Endothelial cell of umbilical vein (primary cell): ENCODE data around the gene CLCA4. TPM values are rescaled to one million over a fixed set of nuclear protein-coding genes. Genes with fewer than 3 reads are reported as not detected.

Source experiments
- BruUV-seq: library from RNA; stranded (reverse); fragments of 400-500 nt; replicated peaks from 2 replicates; lab custom pipeline; 2021; lab: Mats Ljungman, UMichigan
- CTCF ChIA-PET: fragments of 300-600, 350-600 bp; sonication (Branson Sonifier 250); formaldehyde crosslinking; loops from one replicate; lab custom pipeline; 2021; ENCODE audit warnings: antibody characterized with exemption, inconsistent platforms; lab: Charles Lee
- POLR2A ChIA-PET: fragments of 300-600, 350-600 bp; sonication (Branson Sonifier 250); formaldehyde crosslinking; loops from one replicate; lab custom pipeline; 2021; ENCODE audit warnings: antibody characterized with exemption, inconsistent platforms; lab: Charles Lee
- DNase-seq: peaks from one replicate; pipeline ENCODE4 v3.0.0-alpha.2; 2011; ENCODE audit warnings: low read depth, low spot score
- FAIRE-seq: peaks from 2 replicates; lab custom pipeline; 2011; peaks lifted over from hg19 to GRCh38; lab: Jason Lieb, UNC
- H2AFZ ChIP-seq: 2 replicates; pipeline ENCODE4 v1.6.0; 2012; ENCODE audit warnings: low read depth, low read length, control low read depth, inconsistent platforms
- H3K27ac ChIP-seq: 2 replicates; pipeline ENCODE4 v1.5.1; 2011; ENCODE audit warnings: low read depth, mild to moderate bottlenecking, control low read depth, low read length, moderate library complexity; ENCODE audit not compliant: insufficient read depth
- H3K27me3 ChIP-seq, 2 experiments: 2 replicates each; pipeline versions ENCODE4 v1.6.0 to v1.6.1; 2011; ENCODE audit warnings: low read length in 2 of 2, mixed read lengths in 1 of 2; ENCODE audit not compliant: control insufficient read depth in 2 of 2, insufficient read depth in 2 of 2
- H3K36me3 ChIP-seq, 2 experiments: 2 replicates in 1 of 2; 3 replicates in 1 of 2; pipeline ENCODE4 v1.5.1; 2011; ENCODE audit warnings: low read length in 2 of 2, mild to moderate bottlenecking in 1 of 2, moderate library complexity in 1 of 2; ENCODE audit not compliant: control insufficient read depth in 2 of 2, insufficient read depth in 2 of 2; ENCODE audit errors: extremely low read depth in 1 of 2
- H3K4me1 ChIP-seq: 3 replicates; pipeline ENCODE4 v1.5.1; 2011; ENCODE audit warnings: mild to moderate bottlenecking, low read length; ENCODE audit not compliant: control insufficient read depth, insufficient read depth; ENCODE audit errors: extremely low read depth
- H3K4me2 ChIP-seq: 2 replicates; pipeline ENCODE4 v1.6.1; 2011; ENCODE audit warnings: low read length, control low read depth, mixed read lengths; ENCODE audit not compliant: insufficient read depth
- H3K4me3 ChIP-seq, 3 experiments: fragments of 200-600 bp in 1 of 3; sonication (generic), shearing (Covaris generic) in 1 of 3; replicated peaks in 1 of 3; 2 replicates each; pipeline ENCODE4 v1.5.1; 2011 to 2016; ENCODE audit warnings: control low read depth in 3 of 3, low read length in 3 of 3, mild to moderate bottlenecking in 2 of 3, inconsistent platforms in 1 of 3, low read depth in 1 of 3, moderate library complexity in 1 of 3; ENCODE audit not compliant: insufficient read depth in 1 of 3
- H3K79me2 ChIP-seq: 2 replicates; pipeline ENCODE4 v1.6.0; 2012; ENCODE audit warnings: low read length, inconsistent platforms; ENCODE audit not compliant: control insufficient read depth, insufficient read depth
- H3K9ac ChIP-seq: replicated peaks from 2 replicates; pipeline ENCODE3; 2011; ENCODE audit warnings: low read length, control low read depth; ENCODE audit not compliant: insufficient read depth; ENCODE audit errors: extremely low read depth
- H3K9me1 ChIP-seq: replicated peaks from 3 replicates; pipeline ENCODE4 v1.6.0; 2011; ENCODE audit warnings: mild to moderate bottlenecking, low read length; ENCODE audit not compliant: control insufficient read depth, insufficient read depth; ENCODE audit errors: extremely low read depth
- H3K9me3 ChIP-seq: replicated peaks from 2 replicates; pipeline ENCODE4 v1.5.1; 2012; ENCODE audit warnings: low read length, inconsistent platforms; ENCODE audit not compliant: control insufficient read depth, insufficient read depth
- H4K20me1 ChIP-seq: replicated peaks from 2 replicates; pipeline ENCODE3; 2011; ENCODE audit warnings: mild to moderate bottlenecking, low read length; ENCODE audit not compliant: control insufficient read depth, insufficient read depth; ENCODE audit errors: extremely low read depth
- CTCF ChIP-seq, 2 donors: IDR thresholded peaks; 1 replicate in 1 of 2; 2 replicates in 1 of 2; pipeline ENCODE4 v1.5.1; 2011; ENCODE audit warnings: low read length in 2 of 2, mild to moderate bottlenecking in 2 of 2, moderate library complexity in 2 of 2, control low read depth in 1 of 2, inconsistent platforms in 1 of 2, low read depth in 1 of 2; ENCODE audit not compliant: insufficient read depth in 1 of 2; ENCODE audit errors: extremely low read depth in 1 of 2
- EZH2 ChIP-seq: IDR thresholded peaks from 2 replicates; pipeline ENCODE4 v1.6.1; 2012; ENCODE audit warnings: borderline replicate concordance, low read depth, mild to moderate bottlenecking, moderate library complexity, low read length, inconsistent platforms; ENCODE audit not compliant: severe bottlenecking
- FOS ChIP-seq: IDR thresholded peaks from 2 replicates; pipeline ENCODE4 v1.6.1; 2011; ENCODE audit warnings: mild to moderate bottlenecking, low read length, moderate library complexity, borderline replicate concordance; ENCODE audit not compliant: insufficient read depth
- GATA2 ChIP-seq: IDR thresholded peaks from 2 replicates; pipeline ENCODE4 v1.7.0; 2011; ENCODE audit warnings: low read depth, mild to moderate bottlenecking, moderate library complexity, mixed read lengths, low read length; ENCODE audit not compliant: insufficient read length, insufficient read depth
- JUN ChIP-seq: IDR thresholded peaks from 2 replicates; pipeline ENCODE4 v1.6.1; 2011; ENCODE audit warnings: borderline replicate concordance, low read depth; ENCODE audit not compliant: insufficient read length, insufficient read depth
- MYC ChIP-seq: IDR thresholded peaks from one replicate; pipeline ENCODE4 v1.6.1; 2011; ENCODE audit warnings: mild to moderate bottlenecking, low read depth, low read length
- POLR2A ChIP-seq: IDR thresholded peaks from 2 replicates; pipeline ENCODE4 v1.6.1; 2012; ENCODE audit warnings: low read depth, mild to moderate bottlenecking, control low read depth, low read length
- POLR2AphosphoS5 ChIP-seq: IDR thresholded peaks from 2 replicates; pipeline ENCODE4 v1.6.1; 2012; ENCODE audit warnings: low read depth, mild to moderate bottlenecking, control low read depth, low read length, moderate library complexity; ENCODE audit not compliant: insufficient read depth
- dilution Hi-C: fragments of 300-500 bp; cut with MboI; formaldehyde crosslinking; loops from one replicate; pipeline ENCODE4 v1.15.0; 2019; ENCODE audit warnings: low sequenced_read_pairs; ENCODE audit not compliant: extremely low pct_ligation_motif_present
- intact Hi-C: fragments of 100-400 bp; cut with micrococcal nuclease; formaldehyde crosslinking; loops from one replicate; pipeline ENCODE4 v1.10.0; 2022
- polyA plus RNA-seq, 4 experiments: library from polyadenylated mRNA; depleted of rRNA in 3 of 4; stranded (reverse) in 3 of 4; unstranded in 1 of 4; fragments of >200 nt; gene quantifications; 2 replicates each; pipeline versions ENCODE4 v1.2.1 to v1.2.3, GENCODE V29; 2011 to 2012; ENCODE audit warnings: missing spikeins in 1 of 4
- total RNA-seq: library from RNA; stranded (reverse); gene quantifications from 2 replicates; pipeline ENCODE4 v1.2.3, GENCODE V29; 2021
- TF ChIP-seq, protein P1 (sequence below): IDR thresholded peaks from 2 replicates; pipeline ENCODE4 v1.6.1; 2011; ENCODE audit not compliant: insufficient read depth, insufficient read length

CLCA4 gene
- total and polyA plus RNA-seq, 2 donors (not counting 3 experiments of a cell fraction or from before 2014, with no cell fraction given) = not detected

- Histone ChIP-seq H3K4me1 (no peaks in the 10 kb centered on the region), H3K4me3 (no peak overlapping the region), H3K9me1 (no peaks in the 10 kb centered on the region), H4K20me1 (no peaks in the 10 kb centered on the region), H3K9ac (no peak overlapping the region), H3K27ac (no peak overlapping the region), H2AFZ (no peak overlapping the region), H3K36me3 (no peaks in the 10 kb centered on the region), H3K27me3 (no peaks in the 10 kb centered on the region), H3K79me2 (no peaks in the 10 kb centered on the region), H3K9me3 (no peaks in the 10 kb centered on the region), H3K4me2 (no peak overlapping the region)
- dilution Hi-C loops (no loop called here), intact Hi-C loops (no loop called here)
- ChIA-PET POLR2A (no interaction called here), CTCF (interaction anchor here (0.9 to 4.0 kb wide), 3 partner anchors 13 to 19 kb away, joined by 3 to 24 read pairs (median 4); no protein-coding TSS in a partner anchor)
- DNase-seq = no peak
- FAIRE-seq = no peak
- TF ChIP-seq, protein P1, sequence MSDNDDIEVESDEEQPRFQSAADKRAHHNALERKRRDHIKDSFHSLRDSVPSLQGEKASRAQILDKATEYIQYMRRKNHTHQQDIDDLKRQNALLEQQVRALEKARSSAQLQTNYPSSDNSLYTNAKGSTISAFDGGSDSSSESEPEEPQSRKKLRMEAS = no peak
- no peak for TF ChIP-seq POLR2A
- TF ChIP-seq JUN = no peak
- no peak for TF ChIP-seq POLR2AphosphoS5
- TF ChIP-seq MYC = no peak
- no peak for TF ChIP-seq GATA2
- TF ChIP-seq EZH2 = no peak
- no peak for TF ChIP-seq CTCF (IDR thresholded peaks at IDR 0.05; ENCODE audit: extremely low read depth in 1 of 2, insufficient read depth in 1 of 2, low read depth in 1 of 2, low read length in 2 of 2)
- no peak for TF ChIP-seq FOS
- BruUV-seq = no TSS peak
Observed at GRCh38 chr1:86520789-86521521, 25.9 kb upstream of the CLCA4 start.
